Hematopoietic multipotent progenitor cell treated with erythropoietin and hydrocortisone succinate and interleukin-3 and kit ligand, for 15 days (in vitro differentiated cells): ENCODE results near the gene PRKAR2B.
"Not testable (repeated sequence)": the region's sequence is repeated elsewhere in the genome, so short reads cannot be mapped to it uniquely, and the experiment has no call there.

Source experiments
- DNase-seq: peaks from one replicate; pipeline ENCODE4 v3.0.0-alpha.2; 2015; ENCODE audit warnings: low spot score

PRKAR2B gene

DNA sequence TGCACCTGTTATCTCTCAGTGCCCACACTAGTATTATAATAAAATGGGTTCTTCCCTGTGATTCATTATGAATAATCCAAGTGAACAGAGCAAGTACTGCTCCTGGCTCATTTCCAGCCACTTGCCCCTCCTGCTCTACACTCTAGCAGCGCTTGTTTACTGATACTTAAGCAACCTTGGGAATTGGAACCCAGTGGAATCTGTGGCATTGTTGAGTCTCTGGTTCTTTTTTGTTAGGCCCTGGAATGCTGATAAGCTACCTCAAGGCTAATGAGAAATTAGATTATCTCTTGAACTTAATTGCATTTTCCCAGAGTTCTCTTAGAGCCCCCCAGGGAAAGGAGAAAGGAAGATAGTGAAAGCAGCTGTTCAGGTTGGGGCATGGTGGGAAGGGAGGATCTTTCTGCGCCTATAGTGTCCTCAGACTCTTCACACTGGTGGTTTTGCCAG, 34.0 kb downstream of the PRKAR2B start:
- DNase-seq = peak; percentile 65

GRCh38 chr7:107079212-107079940, 34.9 kb downstream of the PRKAR2B start:
- peak; percentile 67 for DNase-seq

- no peak for DNase-seq
Measured at GRCh38 chr7:107080099-107080505, 35.6 kb downstream of the PRKAR2B start.

- DNase-seq = no peak
Measured at GRCh38 chr7:107080533-107080932, 36.0 kb downstream of the PRKAR2B start.

- no peak for DNase-seq
Measured at GRCh38 chr7:107085180-107085579, 40.7 kb downstream of the PRKAR2B start.

- no peak for DNase-seq
Measured at GRCh38 chr7:107089627-107090026, 45.1 kb downstream of the PRKAR2B start.

DNA sequence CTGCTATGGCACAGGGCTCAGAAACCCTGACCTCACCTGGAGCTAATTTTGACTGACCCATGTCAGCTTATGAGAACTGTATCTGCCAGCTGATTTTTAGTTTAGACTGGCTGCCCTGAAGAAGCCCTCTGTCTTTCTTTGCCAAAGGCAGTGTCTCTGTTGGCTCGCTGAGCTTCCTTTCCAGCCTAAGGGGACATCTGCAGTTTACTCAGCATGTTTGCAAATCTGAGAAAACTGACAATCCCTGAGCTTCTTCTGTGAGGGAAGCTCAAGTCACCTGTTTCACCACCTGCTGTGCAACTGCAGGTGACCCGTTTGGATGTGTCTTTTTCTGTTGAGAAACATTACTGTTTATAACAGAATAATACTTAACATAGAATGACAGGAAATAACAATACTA, 46.0 kb downstream of the PRKAR2B start:
- no peak for DNase-seq

DNA sequence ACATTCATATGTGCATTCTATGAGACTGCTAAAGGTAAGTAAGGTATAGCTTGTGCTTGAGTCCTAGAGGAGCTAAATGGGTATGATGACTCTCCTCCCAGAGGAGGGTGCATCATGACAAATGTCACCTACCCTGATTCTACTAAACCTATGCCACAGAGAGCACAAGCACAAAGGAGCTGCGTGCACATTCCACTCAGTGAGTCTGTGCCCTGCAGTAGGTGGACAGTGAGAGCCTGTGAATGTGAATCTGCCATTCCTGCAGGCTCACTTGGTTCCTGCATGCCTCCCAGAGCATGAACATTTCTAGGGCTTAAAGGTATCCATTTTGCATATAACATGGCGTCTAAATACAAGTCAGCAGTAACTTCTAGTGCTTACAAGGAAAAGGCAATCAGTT, 46.8 kb downstream of the PRKAR2B start:
- no peak for DNase-seq

DNA sequence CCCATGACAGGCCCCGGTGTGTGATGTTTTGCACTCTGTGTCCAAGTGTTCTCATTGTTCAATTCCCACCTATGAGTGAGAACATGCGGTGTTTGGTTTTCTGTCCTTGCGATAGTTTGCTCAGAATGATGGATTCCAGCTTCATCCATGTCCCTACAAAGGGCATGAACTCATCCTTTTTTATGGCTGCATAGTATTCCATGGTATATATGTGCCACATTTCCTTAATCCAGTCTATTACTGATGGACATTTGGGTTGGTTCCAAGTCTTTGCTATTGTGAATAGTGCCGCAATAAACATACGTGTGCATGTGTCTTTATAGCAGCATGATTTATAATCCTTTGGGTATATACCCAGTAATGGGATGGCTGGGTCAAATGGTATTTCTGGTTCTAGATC, 49.2 kb downstream of the PRKAR2B start:
- DNase-seq = not testable (repeated sequence)

DNA sequence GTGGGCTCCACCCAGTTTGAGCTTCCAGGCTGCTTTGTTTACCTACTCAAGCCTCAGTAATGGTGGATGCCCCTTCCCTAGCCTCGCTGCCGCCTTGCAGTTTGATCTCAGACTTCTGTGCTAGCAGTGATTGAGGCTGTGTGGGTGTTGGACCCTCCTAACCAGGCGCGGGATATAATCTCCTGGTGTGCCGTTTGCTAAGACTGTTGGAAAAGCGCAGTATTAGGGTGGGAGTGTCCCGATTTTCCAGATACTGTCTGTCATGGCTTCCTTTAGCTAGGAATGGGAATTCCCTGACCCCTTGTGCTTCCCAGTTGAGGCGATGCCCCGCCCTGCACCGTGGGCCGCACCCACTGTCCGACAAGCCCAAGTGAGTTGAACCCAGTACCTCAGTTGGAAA, 54.6 kb downstream of the PRKAR2B start:
- DNase-seq = not testable (repeated sequence)

- DNase-seq = no peak
Measured at GRCh38 chr7:107100824-107101223, 56.3 kb downstream of the PRKAR2B start.

GRCh38 chr7:107103369-107103768, 58.9 kb downstream of the PRKAR2B start:
- DNase-seq = no peak

DNA sequence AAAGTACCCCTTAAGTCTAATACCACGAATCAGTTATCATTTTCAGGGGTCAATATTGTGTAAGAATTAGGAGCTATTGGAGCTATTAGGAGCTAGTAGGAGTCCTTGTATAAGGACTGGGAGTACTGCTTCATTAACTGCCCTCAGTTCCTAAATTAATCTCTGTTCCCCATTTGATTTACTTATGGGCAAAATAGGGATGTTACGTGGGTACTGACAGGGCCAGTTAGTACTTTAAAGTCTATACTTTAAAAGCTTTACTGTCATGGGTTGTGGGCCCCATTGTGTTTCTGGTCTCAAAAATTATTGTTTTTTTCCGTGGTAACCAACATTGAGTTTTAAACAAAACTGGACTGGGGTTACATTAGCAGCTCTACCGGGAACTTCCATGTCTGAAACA, 60.3 kb downstream of the PRKAR2B start:
- no peak for DNase-seq

- DNase-seq = no peak
Measured at GRCh38 chr7:107105591-107106245, 61.2 kb downstream of the PRKAR2B start.

DNA sequence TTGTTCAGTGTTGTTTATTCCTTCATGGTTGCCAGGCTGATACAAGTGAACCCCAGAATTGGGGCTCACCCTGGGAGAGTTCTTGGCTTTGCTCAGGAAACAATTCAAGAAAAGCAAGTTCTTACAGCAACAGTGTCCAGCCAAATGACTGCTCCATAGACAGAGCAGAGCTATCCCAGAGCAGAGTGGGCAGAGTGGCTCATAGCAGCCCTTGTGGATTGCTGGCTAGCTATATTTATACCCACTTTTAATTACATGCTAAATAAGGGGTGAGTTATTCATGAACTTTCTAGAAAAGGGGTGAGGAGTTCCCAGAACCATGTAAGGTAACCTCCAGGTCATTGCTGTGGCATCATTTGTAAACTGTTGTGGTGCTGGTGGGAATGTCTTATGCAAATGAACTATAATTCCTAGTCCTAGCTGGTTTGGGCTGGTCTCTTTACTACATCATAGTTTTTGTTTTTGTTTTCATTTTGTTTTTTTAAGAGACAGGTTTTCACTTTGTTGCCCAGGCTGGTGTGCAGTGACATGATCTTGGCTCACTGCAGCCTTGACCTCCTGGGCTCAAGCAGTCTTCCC, 64.4 kb downstream of the PRKAR2B start:
- peak; percentile 59 for DNase-seq

GRCh38 chr7:107109955-107110354, 65.5 kb downstream of the PRKAR2B start:
- DNase-seq = peak; percentile 89

- no peak for DNase-seq
Measured at GRCh38 chr7:107111196-107111595, 66.7 kb downstream of the PRKAR2B start.

DNA sequence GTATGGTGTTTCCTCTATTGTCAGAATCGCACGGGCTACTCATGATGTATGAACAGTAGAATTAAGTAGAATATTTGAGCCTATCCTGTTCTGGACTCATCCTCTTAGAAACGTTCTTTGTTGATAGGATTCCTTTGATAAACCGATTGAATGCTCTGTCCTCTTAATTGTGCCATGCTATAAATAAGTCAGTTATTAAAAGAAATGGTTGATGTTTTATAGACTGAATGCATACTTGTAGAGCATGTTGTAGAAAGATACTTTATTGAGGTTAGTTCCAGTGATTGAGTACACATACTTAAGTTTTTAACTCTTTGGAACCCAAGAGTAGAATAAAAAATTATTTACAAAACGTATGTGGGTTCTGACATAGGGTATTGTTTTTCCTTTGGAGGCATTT, 69.4 kb downstream of the PRKAR2B start:
- no peak for DNase-seq

- no peak for DNase-seq
Measured at GRCh38 chr7:107115114-107115513, 70.6 kb downstream of the PRKAR2B start.

DNA sequence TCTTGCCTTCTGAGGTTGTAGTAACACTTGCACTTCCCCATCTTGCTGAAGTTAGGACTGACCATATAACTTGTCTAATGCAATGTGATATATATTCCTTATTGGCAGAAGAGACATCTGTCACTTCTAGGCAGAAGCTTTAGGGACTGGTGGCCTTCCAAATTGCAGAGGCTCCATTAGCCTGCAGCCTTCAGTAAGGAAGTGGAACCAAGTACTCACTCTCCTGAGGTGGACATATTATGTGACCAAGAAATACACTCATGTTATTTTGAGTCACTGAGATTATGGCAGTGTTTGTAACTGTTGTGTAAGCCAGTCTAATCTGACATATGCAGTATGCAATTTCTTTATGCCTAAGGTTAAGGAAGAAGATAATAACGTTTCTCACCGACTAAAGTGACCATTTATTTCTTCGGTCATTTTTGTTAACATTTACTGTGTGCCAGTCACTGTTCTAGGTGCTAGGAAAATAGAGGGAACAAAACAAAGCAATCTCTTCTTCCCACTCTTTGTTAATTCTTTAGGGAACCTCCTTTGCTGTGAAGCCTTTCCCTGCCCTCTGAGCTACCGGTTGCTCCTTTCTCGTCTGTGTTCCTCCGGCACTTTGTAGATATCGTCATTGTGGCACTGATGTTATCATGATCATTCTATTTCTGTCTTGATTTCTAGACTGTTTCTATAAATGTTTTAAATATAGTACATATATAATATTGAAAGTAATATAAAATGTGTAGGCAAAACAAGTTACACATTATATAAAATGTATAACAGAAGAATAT, 71.4 kb downstream of the PRKAR2B start:
- peak; percentile 36 for DNase-seq

DNA sequence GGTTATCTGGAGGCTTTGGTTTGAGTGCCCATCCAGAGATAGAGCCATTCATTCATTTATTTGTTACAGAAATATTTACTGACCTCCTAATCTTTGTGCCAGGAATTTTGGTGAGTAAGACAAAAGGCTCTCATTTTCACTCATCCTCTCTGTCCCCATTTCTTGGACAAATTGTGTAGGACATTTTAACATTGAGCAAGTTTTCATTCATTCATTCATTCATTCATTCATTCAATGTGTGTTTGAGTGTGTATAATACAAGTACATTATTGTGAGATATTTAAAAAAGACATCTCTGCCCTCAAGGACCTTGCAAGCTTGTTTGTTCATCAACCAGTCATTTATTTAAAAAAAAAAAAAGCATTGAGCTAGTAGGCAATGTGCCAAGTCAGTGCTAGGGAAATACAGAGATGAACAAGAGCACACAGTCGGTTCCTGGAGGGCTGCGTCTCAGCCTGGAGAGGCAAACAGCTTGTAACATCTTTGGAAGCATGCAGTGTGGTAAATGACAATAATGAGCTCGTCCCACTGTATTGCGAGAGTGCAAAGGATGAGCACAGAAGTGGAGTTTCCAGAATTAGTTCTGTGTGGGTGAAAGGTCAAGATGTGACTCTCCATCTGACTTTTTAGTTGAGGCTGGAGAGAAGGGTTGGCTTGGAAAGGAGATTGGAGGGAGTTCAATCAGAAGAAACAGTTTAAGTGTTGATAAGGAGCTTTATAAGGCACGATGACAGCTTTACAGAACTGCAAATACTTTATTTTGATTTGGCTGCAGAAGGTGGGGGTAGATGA, 73.8 kb downstream of the PRKAR2B start:
- peak; percentile 37 for DNase-seq
